MM.1S (cell line): Measurements from ENCODE around the gene ANAPC5.
"Not testable (repeated sequence)": the region's sequence is repeated elsewhere in the genome, so short reads cannot be mapped to it uniquely, and the experiment has no call there.

Experiments used
- EZH2 ChIP-seq: fragments of 300-600 bp; sonication (generic); optimal IDR thresholded peaks from 2 replicates; pipeline ENCODE3; 2017; ENCODE audit warnings: low read depth, mild to moderate bottlenecking, antibody characterized with exemption, low read length, mixed read lengths
- TF ChIP-seq, protein P1 (sequence below): fragments of 300-600 bp; sonication (generic); IDR thresholded peaks from 2 replicates; pipeline ENCODE4 v1.5.1; 2016; ENCODE audit warnings: antibody characterized with exemption, low read length, mixed read lengths

DNA sequence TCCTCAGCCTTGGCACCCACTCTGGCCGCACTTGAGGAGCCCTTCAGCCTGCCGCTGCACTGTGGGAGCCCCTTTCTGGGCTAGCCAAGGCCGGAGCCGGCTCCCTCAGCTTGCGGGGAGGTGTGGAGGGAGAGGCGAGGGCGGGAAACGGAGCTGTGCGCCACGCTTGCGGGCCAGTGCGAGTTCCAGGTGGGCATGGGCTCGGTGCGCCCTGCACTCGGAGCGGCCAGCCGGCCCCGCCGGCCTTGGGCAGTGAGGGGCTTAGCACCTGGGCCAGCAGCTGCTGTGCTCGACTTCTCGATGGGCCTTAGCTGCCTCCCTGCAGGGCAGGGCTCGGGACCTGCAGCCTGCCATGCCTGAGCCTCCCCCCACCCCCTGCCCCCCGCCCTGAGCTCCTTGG is 22.1 kb upstream of the ANAPC5 start:
- TF ChIP-seq, protein P1, sequence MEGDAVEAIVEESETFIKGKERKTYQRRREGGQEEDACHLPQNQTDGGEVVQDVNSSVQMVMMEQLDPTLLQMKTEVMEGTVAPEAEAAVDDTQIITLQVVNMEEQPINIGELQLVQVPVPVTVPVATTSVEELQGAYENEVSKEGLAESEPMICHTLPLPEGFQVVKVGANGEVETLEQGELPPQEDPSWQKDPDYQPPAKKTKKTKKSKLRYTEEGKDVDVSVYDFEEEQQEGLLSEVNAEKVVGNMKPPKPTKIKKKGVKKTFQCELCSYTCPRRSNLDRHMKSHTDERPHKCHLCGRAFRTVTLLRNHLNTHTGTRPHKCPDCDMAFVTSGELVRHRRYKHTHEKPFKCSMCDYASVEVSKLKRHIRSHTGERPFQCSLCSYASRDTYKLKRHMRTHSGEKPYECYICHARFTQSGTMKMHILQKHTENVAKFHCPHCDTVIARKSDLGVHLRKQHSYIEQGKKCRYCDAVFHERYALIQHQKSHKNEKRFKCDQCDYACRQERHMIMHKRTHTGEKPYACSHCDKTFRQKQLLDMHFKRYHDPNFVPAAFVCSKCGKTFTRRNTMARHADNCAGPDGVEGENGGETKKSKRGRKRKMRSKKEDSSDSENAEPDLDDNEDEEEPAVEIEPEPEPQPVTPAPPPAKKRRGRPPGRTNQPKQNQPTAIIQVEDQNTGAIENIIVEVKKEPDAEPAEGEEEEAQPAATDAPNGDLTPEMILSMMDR: not testable (repeated sequence)
- TF ChIP-seq EZH2: not testable (repeated sequence)
